HG03103 (cell line): ENCODE data around the gene REEP1.

Source experiments
- ATAC-seq: cut with Tn5 transposase; IDR thresholded peaks from one replicate; pipeline ENCODE4 v1.9.1; 2021; ENCODE audit warnings: low read depth; ENCODE audit not compliant: unreplicated experiment

REEP1 gene

GRCh38 chr2:86337244-86337835 is at the start of gene REEP1:
Gene REEP1, minus strand, starts transcription at chr2:86337626. Its CDS starts 116 bp downstream, at chr2:86337510.
- ATAC-seq, result no peak

GRCh38 chr2:86383844-86384243 is 46.4 kb upstream of the REEP1 start:
- ATAC-seq, result no peak

- ATAC-seq, result no peak
Observed at GRCh38 chr2:86382698-86383097, 45.3 kb upstream of the REEP1 start.

GRCh38 chr2:86382108-86382507 is 44.7 kb upstream of the REEP1 start:
- no peak for ATAC-seq

DNA sequence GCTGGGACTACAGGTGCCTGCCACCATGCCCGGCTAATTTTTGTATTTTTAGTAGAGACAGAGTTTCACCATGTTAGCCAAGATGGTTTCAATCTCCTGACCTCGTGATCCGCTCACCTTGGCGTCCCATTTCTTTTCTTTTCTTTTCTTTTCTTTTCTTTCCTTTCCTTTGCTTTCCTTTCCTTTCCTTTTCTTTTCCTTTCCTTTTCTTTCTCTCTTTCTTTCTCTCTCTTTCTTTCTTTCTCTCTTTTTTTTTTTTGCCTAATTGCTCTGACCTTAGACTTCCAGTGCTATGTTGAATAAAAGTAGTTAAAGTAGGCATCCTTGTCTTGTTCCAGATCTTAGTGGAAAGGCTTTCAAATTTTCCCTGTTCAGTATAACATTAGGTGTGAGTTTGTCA is 41.0 kb upstream of the REEP1 start:
- no peak for ATAC-seq

- no peak for ATAC-seq
Observed at GRCh38 chr2:86375623-86376022, 38.2 kb upstream of the REEP1 start.

DNA sequence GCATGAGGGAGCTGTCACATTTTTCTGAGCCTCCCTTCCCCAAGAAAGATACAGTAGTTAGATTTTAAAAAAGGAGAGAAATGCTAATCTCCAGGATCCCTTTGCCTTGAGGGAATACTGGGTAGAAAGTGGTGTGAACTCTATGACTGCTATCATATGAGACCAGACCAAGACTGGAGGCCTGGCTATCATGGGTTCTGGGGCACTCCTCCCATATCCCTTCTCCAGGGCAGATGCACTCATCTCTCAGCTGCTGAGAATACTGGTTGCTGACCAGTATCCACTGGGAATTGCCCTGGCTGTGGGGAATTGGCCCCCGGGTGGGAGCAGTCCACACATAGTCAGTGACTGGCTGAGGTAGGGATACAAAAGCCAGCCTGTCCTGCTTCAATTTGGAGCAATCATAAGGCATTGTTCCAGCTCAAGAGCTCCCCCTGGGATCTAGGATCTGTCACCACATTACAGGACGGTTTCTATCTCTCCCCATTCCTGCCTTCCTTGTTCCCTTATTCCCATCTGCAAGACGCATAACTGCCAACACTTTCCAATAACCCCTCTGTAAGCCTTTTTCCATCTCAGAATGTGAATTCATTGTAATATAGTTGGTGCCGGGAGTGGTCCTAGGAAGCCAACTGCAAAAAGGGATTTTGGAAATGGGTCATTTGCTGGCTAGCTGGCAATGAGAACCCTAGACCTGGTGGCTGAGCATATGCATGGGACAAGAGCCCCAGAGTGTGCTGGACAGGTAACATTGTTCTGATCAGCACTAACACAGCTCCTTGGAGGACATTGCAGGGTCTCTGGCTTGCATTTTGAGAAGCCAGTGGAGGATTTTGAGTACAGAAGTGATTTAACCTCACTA is 35.4 kb upstream of the REEP1 start:
- no peak for ATAC-seq

- ATAC-seq, result no peak
Observed at GRCh38 chr2:86372133-86372532, 34.7 kb upstream of the REEP1 start.

GRCh38 chr2:86371527-86371926 is 34.1 kb upstream of the REEP1 start:
- no peak for ATAC-seq

GRCh38 chr2:86370579-86370978 is 33.2 kb upstream of the REEP1 start:
- ATAC-seq, result no peak

DNA sequence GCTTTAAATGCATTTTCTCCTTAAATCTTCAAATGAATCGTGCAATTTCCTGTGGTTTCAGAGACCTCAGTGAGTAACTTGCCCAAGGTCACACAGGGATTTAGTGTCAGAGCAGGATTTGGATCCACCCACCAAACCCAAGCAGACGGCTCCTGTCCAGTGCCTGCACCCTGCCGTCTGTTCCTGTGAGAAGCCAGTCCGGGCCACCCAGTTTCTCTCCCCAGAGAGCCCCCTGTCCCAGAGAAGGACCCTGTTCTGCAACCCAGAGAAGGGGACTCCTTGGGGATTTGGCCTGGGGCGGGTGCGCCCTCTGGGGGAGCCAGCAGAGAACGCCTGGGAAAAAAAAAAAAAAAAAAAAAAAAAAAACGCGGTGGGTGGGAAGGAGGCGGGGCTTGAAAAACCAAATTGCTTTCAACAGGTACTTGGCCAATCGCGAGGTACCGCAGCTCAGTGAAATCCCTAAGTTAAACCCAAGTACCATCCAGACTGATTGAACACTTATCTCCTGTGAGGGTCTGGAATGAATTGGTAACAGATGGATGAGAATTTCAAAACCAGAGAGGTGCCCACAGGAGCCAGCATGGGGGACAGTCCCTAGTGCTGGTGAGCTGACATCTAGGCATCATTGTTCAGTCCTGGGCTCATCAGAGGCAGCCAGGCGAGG is 30.9 kb upstream of the REEP1 start:
- no peak for ATAC-seq

- ATAC-seq, result no peak
Observed at GRCh38 chr2:86367499-86367777, 30.0 kb upstream of the REEP1 start.

DNA sequence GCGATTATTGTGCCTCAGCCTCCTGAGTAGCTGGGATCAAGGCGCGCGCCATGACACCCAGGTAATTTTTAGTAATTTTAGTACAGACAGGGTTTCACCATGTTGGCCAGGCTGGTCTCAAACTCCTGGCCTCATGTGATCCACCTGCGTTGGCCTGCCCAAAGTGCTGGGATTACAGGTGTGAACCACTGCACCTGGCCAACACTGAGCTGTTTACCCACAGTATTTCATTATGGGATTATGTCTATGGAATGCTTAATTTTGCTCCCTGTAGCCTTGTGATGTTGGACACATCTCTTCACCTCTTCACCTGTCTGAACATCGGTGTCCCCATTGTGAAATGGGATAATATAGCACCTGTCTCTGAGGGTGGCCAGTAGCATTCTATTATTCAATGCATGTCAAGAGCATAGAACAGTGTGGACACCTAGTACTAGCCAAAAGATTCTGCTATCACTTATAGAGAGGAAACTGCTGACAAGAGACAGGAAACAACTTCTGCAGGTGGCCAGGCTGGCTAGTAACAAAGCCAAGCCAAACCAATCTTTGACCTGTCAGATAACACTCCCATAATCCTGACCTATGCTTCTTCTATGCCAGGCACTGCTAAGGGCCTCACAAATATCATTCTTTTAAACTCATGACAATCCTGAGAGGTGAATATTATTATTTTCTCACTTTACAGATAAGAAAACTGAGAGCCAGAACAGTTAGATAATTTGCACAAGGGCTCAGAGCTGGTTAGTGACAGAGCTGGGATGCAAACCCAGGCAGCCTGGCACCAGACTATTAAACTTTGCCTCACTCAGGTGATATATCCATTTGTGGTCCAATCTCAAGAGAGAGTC is 29.4 kb upstream of the REEP1 start:
- no peak for ATAC-seq

GRCh38 chr2:86364894-86365293 is 27.5 kb upstream of the REEP1 start:
- no peak for ATAC-seq

- no peak for ATAC-seq
Observed at GRCh38 chr2:86360776-86361175, 23.4 kb upstream of the REEP1 start.

DNA sequence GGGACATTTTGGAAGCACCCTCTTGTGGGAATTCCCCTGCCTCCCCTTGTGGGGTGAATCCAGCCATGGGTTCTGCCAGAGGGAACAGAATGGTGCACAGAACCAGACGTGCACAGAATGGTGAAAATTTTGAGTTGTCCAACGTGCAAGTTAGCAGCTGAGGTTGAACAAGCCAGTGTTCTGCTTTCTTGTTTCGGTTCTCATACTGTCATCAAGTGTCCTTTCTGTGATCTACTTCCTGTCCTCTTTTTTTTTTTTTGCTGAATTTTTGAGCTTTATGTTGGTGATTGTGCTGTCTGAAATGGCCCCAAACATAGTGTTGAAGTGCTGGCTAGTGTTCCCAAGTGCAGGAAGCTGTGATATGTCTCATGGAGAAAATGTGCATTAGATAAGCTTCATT is 21.5 kb upstream of the REEP1 start:
- peak; percentile 84 for ATAC-seq

DNA sequence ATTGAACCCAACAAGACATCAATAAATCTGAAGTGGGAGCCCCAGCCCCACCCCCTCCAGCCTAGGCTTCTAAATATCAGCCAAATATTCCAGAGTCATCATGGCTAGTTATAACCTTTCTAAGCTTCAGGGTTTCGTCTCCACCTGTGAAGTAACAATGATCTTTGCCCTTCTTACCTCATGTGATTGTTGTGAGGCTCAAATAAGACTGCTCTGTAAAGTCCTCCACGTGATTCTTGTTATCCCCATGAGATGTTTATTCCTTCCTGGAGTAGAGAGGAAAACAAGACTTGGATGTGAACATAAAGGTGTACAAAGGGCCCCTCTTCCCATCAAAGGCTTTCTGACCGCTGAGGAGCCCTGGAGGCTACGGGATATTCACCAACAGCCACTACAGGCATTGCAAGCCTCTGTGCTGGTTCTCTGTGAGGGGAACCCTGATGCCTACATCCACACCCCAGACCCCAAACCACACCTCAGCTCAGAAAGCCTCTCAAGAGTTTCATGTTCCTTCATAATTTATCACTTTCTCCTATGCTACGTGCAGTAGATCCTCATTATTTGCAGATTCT is 20.1 kb upstream of the REEP1 start:
- ATAC-seq, result no peak

GRCh38 chr2:86352727-86353221 is 15.3 kb upstream of the REEP1 start:
- no peak for ATAC-seq

GRCh38 chr2:86352137-86352726 is 14.8 kb upstream of the REEP1 start:
- no peak for ATAC-seq

- ATAC-seq, result no peak
Observed at GRCh38 chr2:86350751-86351150, 13.3 kb upstream of the REEP1 start.
